AG09309 (cell line): ENCODE measurements around the gene ADCK1.
"Not testable (repeated sequence)": the region's sequence is repeated elsewhere in the genome, so short reads cannot be mapped to it uniquely, and the experiment has no call there.

Source experiments
- DNase-seq: peaks from one replicate; pipeline ENCODE4 v3.0.0-alpha.2; 2010; ENCODE audit warnings: low read depth
- H3K4me3 ChIP-seq: 2 replicates; pipeline ENCODE4 v1.5.1; 2011; ENCODE audit warnings: mild to moderate bottlenecking, low read depth, low read length, moderate library complexity; ENCODE audit not compliant: control insufficient read depth
- CTCF ChIP-seq: IDR thresholded peaks from 2 replicates; pipeline ENCODE4 v1.5.1; 2011; ENCODE audit warnings: mild to moderate bottlenecking, low read depth, low read length, inconsistent platforms; ENCODE audit not compliant: insufficient read depth, control insufficient read depth; ENCODE audit errors: missing control alignments

Gene ADCK1

GRCh38 chr14:77812028-77812427 lies 12.1 kb downstream of the ADCK1 start:
- no peak for DNase-seq
- no peak for TF ChIP-seq CTCF
- no peak overlapping the region for H3K4me3 ChIP-seq

GRCh38 chr14:77812682-77813081 lies 12.8 kb downstream of the ADCK1 start:
- H3K4me3 ChIP-seq, DNase-seq: not testable (repeated sequence)

- no peak for TF ChIP-seq CTCF
- no peak overlapping the region for H3K4me3 ChIP-seq
- no peak for DNase-seq
These were observed 22.4 kb downstream of the ADCK1 start for GRCh38 chr14:77822307-77822706.

GRCh38 chr14:77822741-77823140 lies 22.8 kb downstream of the ADCK1 start:
- no peak for TF ChIP-seq CTCF
- DNase-seq: no peak
- H3K4me3 ChIP-seq: no peak overlapping the region

GRCh38 chr14:77823378-77823777 lies 23.5 kb downstream of the ADCK1 start:
- TF ChIP-seq CTCF: no peak

GRCh38 chr14:77825895-77826519 lies 26.1 kb downstream of the ADCK1 start:
- DNase-seq: no peak
- H3K4me3 ChIP-seq: no peak overlapping the region

More at GRCh38 chr14:77823378-77823777, 23.5 kb downstream of the ADCK1 start:
- no peak for DNase-seq
- no peak overlapping the region for H3K4me3 ChIP-seq

GRCh38 chr14:77830692-77831091 lies 30.8 kb downstream of the ADCK1 start:
- no peak overlapping the region for H3K4me3 ChIP-seq
- no peak for TF ChIP-seq CTCF
- no peak for DNase-seq

More at GRCh38 chr14:77825895-77826519, 26.1 kb downstream of the ADCK1 start:
- TF ChIP-seq CTCF: no peak
